ENCODE data around the gene VSNL1. TPM values are rescaled to one million over a fixed set of nuclear protein-coding genes. Genes with fewer than 3 reads are reported as not detected.
A peak's percentile ranks its signal among the peaks of the same experiment; 100 is the strongest.

The VSNL1 gene
- total and polyA plus RNA-seq, 2 experiments from 2014 or later = 102 to 112 TPM

GRCh38 chr2:17620280-17620679 lies 79.8 kb downstream of the VSNL1 start:
- H3K4me2 ChIP-seq = peak overlapping the region; percentile 23
- H3K27me3 ChIP-seq (ENCODE audit: insufficient read depth) = no peaks in the 10 kb centered on the region
- H3K36me3 ChIP-seq (ENCODE audit: insufficient read depth) = no peaks in the 10 kb centered on the region; the same call in 1 of the 2 replicates
- ATAC-seq (peak; percentile 85), DNase-seq (ENCODE audit: low spot score) (peak; percentile 64)
- peaks cover 4% of the 10 kb centered on the region; the same call in 1 of the 2 replicates for H4K20me1 ChIP-seq (replicated peaks; ENCODE audit: insufficient read depth)
- Mint-ChIP-seq H3K9me3 (peaks cover 5% of the 10 kb centered on the region; the same call in 1 of the 3 replicates), H3K4me3 (no peak overlapping the region), H3K27ac (no peak overlapping the region), H3K4me1 (peaks cover 30% of the 10 kb centered on the region), H3K27me3 (ENCODE audit: insufficient read depth, low read depth, poor library complexity) (no peaks in the 10 kb centered on the region), H3K36me3 (ENCODE audit: low read depth) (peaks cover 46% of the 10 kb centered on the region)
- H3K4me3 ChIP-seq = no peak overlapping the region
- peaks cover 28% of the 10 kb centered on the region for H3K4me1 ChIP-seq (ENCODE audit: insufficient read depth)
- H3K27ac ChIP-seq (ENCODE audit: low read depth) = no peak overlapping the region
- TF ChIP-seq ZNF114 (CRISPR knock-in tag; IDR thresholded peaks at IDR 0.05) (no peak), EZH2phosphoT487 (IDR thresholded peaks at IDR 0.05; ENCODE audit: unreplicated experiment) (no peak), NANOG (IDR thresholded peaks at IDR 0.05; ENCODE audit: borderline replicate concordance) (no peak), STAT1 (IDR thresholded peaks at IDR 0.05; ENCODE audit: unreplicated experiment) (no peak), POLR2AphosphoS5 (IDR thresholded peaks at IDR 0.05; ENCODE audit: low read depth) (no peak), JUNB (IDR thresholded peaks at IDR 0.05; ENCODE audit: unreplicated experiment) (no peak), CREB1 (CRISPR knock-in tag; IDR thresholded peaks at IDR 0.05; ENCODE audit: low read depth) (no peak), REST (IDR thresholded peaks at IDR 0.05; ENCODE audit: unreplicated experiment) (no peak), ZNF331 (CRISPR knock-in tag; IDR thresholded peaks at IDR 0.05; ENCODE audit: low read depth) (no peak)
- H3K9me2 ChIP-seq (ENCODE audit: insufficient read depth) = no peaks in the 10 kb centered on the region
- H3F3A ChIP-seq (replicated peaks; ENCODE audit: low read depth) = no peaks in the 10 kb centered on the region
- peaks cover 6% of the 10 kb centered on the region; the same call in 1 of the 2 replicates for H3K79me2 ChIP-seq (replicated peaks; ENCODE audit: insufficient read depth)
- H2AFZ ChIP-seq = no peak overlapping the region

GRCh38 chr2:17620841-17621240 lies 80.3 kb downstream of the VSNL1 start:
- peaks cover 28% of the 10 kb centered on the region for H3K4me1 ChIP-seq (ENCODE audit: insufficient read depth)
- H3K27me3 ChIP-seq (ENCODE audit: insufficient read depth) = no peaks in the 10 kb centered on the region
- H4K20me1 ChIP-seq (replicated peaks; ENCODE audit: insufficient read depth) = peaks cover 4% of the 10 kb centered on the region; the same call in 1 of the 2 replicates
- H3K9me3 Mint-ChIP-seq = peaks cover 5% of the 10 kb centered on the region; the same call in 1 of the 3 replicates
- H3K4me3 Mint-ChIP-seq = no peak overlapping the region
- no peak overlapping the region for H2AFZ ChIP-seq
- peak overlapping the region; percentile 23 for H3K4me2 ChIP-seq
- DNase-seq (ENCODE audit: low spot score) (no peak), ATAC-seq (no peak)
- H3K4me1 Mint-ChIP-seq = peaks cover 26% of the 10 kb centered on the region
- H3K27ac ChIP-seq (ENCODE audit: low read depth) = no peak overlapping the region
- H3K36me3 ChIP-seq (ENCODE audit: insufficient read depth) = no peaks in the 10 kb centered on the region; the same call in 1 of the 2 replicates
- no peak overlapping the region for H3K27ac Mint-ChIP-seq
- no peaks in the 10 kb centered on the region for H3F3A ChIP-seq (replicated peaks; ENCODE audit: low read depth)
- peaks cover 7% of the 10 kb centered on the region; the same call in 1 of the 2 replicates for H3K79me2 ChIP-seq (replicated peaks; ENCODE audit: insufficient read depth)
- no peak overlapping the region for H3K4me3 ChIP-seq
- no peaks in the 10 kb centered on the region for H3K9me2 ChIP-seq (ENCODE audit: insufficient read depth)
- H3K36me3 Mint-ChIP-seq (ENCODE audit: low read depth) = peaks cover 45% of the 10 kb centered on the region
- no peaks in the 10 kb centered on the region for H3K27me3 Mint-ChIP-seq (ENCODE audit: insufficient read depth, low read depth, poor library complexity)
- TF ChIP-seq ETS1 (IDR thresholded peaks at IDR 0.05) (no peak), CREB1 (CRISPR knock-in tag; IDR thresholded peaks at IDR 0.05; ENCODE audit: low read depth) (no peak), NANOG (IDR thresholded peaks at IDR 0.05; ENCODE audit: borderline replicate concordance) (no peak), ZNF462 (CRISPR knock-in tag; IDR thresholded peaks at IDR 0.05) (no peak), EZH2 (IDR thresholded peaks at IDR 0.05; ENCODE audit: low read depth, unreplicated experiment) (no peak)

Data from GM23338 (cell line).